ENCODE measurements around the gene KRTAP23-1.

The KRTAP23-1 gene, protein sequence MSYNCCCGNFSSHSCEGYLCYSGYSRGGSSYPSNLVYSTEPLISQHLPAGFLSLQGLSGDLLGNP

DNA sequence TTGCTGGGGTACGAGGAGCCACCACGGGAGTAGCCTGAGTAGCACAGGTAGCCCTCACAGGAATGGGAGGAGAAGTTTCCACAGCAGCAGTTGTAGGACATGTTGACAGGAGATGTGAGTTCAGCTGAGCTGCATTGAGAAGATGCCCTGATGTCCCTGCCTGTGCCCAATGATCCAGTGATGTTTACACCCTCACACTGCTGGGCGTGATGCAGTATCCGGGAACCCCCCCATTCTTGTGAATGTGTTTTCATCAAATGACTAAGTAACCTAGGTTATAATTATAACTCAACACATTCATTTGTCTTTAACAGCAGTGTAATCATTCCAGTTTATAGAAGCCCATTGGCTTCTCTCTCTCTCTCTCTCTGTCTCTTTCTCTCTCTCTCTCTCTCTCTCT, at the start of gene KRTAP23-1:
Gene KRTAP23-1 (minus strand): TSS at position 101 of the 400 bp plus-strand sequence. CDS start 0 bp downstream, at position 101.
- Histone ChIP-seq H3K4me3 (replicated peaks; ENCODE audit: low read depth, low read length) (no peak within 1 kb of the TSS), H3K36me3 (ENCODE audit: control insufficient read depth, insufficient read depth, low read length) (no peaks in the 10 kb centered on the region), H3K27me3 (replicated peaks; ENCODE audit: control insufficient read depth, insufficient read depth, low read length) (no peaks in the 10 kb centered on the region)
- no peak for DNase-seq (ENCODE audit: extremely low read depth, insufficient read length)
- TF ChIP-seq, protein P1, sequence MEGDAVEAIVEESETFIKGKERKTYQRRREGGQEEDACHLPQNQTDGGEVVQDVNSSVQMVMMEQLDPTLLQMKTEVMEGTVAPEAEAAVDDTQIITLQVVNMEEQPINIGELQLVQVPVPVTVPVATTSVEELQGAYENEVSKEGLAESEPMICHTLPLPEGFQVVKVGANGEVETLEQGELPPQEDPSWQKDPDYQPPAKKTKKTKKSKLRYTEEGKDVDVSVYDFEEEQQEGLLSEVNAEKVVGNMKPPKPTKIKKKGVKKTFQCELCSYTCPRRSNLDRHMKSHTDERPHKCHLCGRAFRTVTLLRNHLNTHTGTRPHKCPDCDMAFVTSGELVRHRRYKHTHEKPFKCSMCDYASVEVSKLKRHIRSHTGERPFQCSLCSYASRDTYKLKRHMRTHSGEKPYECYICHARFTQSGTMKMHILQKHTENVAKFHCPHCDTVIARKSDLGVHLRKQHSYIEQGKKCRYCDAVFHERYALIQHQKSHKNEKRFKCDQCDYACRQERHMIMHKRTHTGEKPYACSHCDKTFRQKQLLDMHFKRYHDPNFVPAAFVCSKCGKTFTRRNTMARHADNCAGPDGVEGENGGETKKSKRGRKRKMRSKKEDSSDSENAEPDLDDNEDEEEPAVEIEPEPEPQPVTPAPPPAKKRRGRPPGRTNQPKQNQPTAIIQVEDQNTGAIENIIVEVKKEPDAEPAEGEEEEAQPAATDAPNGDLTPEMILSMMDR (IDR thresholded peaks at IDR 0.05; ENCODE audit: insufficient read depth, low read length, poor library complexity, severe bottlenecking): no peak

DNA sequence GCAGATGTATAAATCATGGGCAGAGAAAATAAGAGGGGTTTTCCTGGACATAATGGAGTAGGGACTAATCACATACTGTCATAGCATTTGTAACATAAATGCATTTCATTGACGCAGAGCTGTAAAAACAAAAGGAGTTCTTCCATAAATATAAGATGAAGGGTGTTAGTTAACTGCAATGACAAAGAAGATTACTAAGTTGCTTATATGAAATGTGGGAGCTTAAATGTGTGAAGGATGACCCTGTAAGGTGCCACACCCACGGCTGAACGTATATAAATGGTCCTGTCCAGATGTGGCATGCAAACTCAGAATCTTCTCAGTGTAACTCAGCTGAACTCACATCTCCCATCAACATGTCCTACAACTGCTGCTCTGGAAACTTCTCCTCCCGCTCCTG, 47.3 kb upstream of the KRTAP23-1 start, which contains the start of gene KRTAP13-1:
Gene KRTAP13-1 (plus strand): TSS at position 301 of the 400 bp plus-strand sequence. CDS start 56 bp downstream, at position 357.
- no peak for DNase-seq (ENCODE audit: extremely low read depth, insufficient read length)
- Histone ChIP-seq H3K4me3 (replicated peaks; ENCODE audit: low read depth, low read length) (no peak within 1 kb of the TSS), H3K36me3 (ENCODE audit: control insufficient read depth, insufficient read depth, low read length) (no peaks in the 10 kb centered on the region), H3K27me3 (replicated peaks; ENCODE audit: control insufficient read depth, insufficient read depth, low read length) (no peaks in the 10 kb centered on the region)
- TF ChIP-seq, protein P1 (IDR thresholded peaks at IDR 0.05; ENCODE audit: insufficient read depth, low read length, poor library complexity, severe bottlenecking): no peak

DNA sequence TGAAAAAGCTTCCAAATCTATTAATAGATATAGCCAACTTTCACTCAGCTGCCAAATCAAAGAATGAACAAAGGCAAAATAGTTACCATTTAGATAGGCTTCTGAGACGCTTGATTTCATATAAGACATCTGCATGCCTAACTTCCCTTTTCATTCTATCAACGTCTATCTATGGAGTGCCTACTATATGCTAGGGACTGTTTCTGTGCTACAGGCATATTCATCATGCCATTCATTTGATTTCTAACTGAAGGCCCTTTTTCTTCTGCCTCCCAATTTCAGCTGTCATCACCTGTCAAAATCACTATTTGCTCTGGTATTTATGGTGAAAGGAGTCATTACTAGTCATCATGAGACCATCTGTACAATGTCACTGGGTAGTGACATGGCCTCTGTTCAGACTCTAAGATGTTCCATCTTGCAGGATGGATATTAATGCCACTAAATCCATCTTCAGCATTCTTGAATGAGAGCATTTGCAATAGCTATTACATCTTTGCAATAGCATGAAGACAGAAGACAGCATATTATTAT, 43.2 kb upstream of the KRTAP23-1 start:
- no peak overlapping the region for H3K4me3 ChIP-seq (replicated peaks; ENCODE audit: low read depth, low read length)
- no peak for DNase-seq (ENCODE audit: extremely low read depth, insufficient read length)
- no peaks in the 10 kb centered on the region for H3K27me3 ChIP-seq (replicated peaks; ENCODE audit: control insufficient read depth, insufficient read depth, low read length)
- TF ChIP-seq, protein P1 (IDR thresholded peaks at IDR 0.05; ENCODE audit: insufficient read depth, low read length, poor library complexity, severe bottlenecking): no peak
- no peaks in the 10 kb centered on the region for H3K36me3 ChIP-seq (ENCODE audit: control insufficient read depth, insufficient read depth, low read length)

DNA sequence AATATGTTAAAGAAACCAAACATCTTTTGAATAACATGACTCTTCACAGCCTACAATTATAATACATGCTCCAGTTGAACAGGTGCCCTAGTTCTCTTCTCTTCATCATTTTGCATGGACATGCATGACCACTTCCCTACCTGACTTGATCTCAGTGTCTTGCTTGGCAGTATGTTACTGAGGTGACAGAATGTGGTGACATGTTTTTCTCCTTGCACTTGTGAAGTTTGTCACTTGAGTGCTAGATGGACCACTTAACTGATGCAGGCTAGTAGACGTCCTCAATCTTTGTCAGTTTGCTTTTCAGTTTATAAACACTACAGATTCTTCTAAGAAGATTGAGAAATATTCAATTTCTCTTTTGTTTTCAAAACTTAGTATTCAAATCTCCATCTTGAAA, 33.8 kb upstream of the KRTAP23-1 start:
- no peaks in the 10 kb centered on the region for H3K27me3 ChIP-seq (replicated peaks; ENCODE audit: control insufficient read depth, insufficient read depth, low read length)

DNA sequence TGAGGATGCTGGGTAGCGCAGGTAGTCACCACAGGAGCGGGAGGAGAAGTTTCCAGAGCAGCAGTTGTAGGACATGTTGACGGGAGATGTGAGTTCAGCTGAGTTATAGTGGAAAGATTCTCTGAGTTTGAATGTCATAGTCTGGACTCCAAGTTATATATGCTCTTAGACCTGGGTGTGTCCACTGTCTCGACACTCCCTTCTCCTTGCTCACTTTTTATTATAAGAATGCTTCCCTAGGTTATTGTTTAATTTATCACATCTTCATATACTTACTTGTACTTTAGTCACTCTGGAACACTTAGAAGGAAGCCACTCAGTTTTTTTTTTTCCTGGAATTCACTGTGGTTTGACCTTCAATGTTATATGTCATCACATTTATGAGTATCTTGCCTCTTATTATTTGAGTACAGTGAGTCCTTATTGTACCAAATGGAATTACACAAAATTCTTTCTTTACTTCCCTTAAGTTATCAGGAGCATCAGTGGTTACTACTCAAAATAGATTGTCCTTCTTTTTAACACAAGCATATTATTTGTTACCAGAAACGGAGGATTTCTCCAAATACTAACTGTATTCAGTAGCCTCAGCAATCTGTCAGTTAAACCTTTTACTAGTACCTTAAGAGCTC, 23.8 kb upstream of the KRTAP23-1 start, which contains the start of gene KRTAP13-2:
Gene KRTAP13-2 (minus strand): TSS at position 133 of the 632 bp plus-strand sequence. CDS start 58 bp downstream, at position 75.
- Histone ChIP-seq H3K36me3 (ENCODE audit: control insufficient read depth, insufficient read depth, low read length) (no peaks in the 10 kb centered on the region), H3K4me3 (replicated peaks; ENCODE audit: low read depth, low read length) (no peak within 1 kb of the TSS), H3K27me3 (replicated peaks; ENCODE audit: control insufficient read depth, insufficient read depth, low read length) (no peaks in the 10 kb centered on the region)
- TF ChIP-seq, protein P1 (IDR thresholded peaks at IDR 0.05; ENCODE audit: insufficient read depth, low read length, poor library complexity, severe bottlenecking): no peak
- DNase-seq (ENCODE audit: extremely low read depth, insufficient read length): no peak

More for the DNA sequence above, 33.8 kb upstream of the KRTAP23-1 start:
- Histone ChIP-seq H3K36me3 (ENCODE audit: control insufficient read depth, insufficient read depth, low read length) (no peaks in the 10 kb centered on the region), H3K4me3 (replicated peaks; ENCODE audit: low read depth, low read length) (no peak overlapping the region)
- TF ChIP-seq, protein P1 (IDR thresholded peaks at IDR 0.05; ENCODE audit: insufficient read depth, low read length, poor library complexity, severe bottlenecking): no peak
- DNase-seq (ENCODE audit: extremely low read depth, insufficient read length): no peak
